Measurements from ENCODE around the gene INF2.
A peak's percentile ranks its signal among the peaks of the same experiment; 100 is the strongest.

- TF ChIP-seq CTCF (IDR thresholded peaks at IDR 0.05) (peak; percentile 99), ZFX (IDR thresholded peaks at IDR 0.05; ENCODE audit: borderline replicate concordance) (no peak)
These were observed 39.1 kb upstream of the INF2 start for GRCh38 chr14:104650057-104650980.
